Calu3 (cell line): Measurements from ENCODE around the gene PPM1H. TPM values are rescaled to one million over a fixed set of nuclear protein-coding genes. Genes with fewer than 3 reads are reported as not detected.

ENCODE experiments used
- BruUV-seq: library from RNA; stranded (reverse); fragments of 400-500 nt; replicated peaks from 2 replicates; lab custom pipeline; 2021; lab: Mats Ljungman, UMichigan
- CTCF ChIA-PET: fragments of 300-600 bp; sonication (Branson Sonifier 250); formaldehyde crosslinking; loops from one replicate; lab custom pipeline; 2022; ENCODE audit warnings: antibody characterized with exemption; lab: Charles Lee
- DNase-seq: peaks from one replicate; pipeline ENCODE4 v3.0.0; 2022
- H3K27ac Mint-ChIP-seq: one replicate; pipeline ENCODE4 v1.8.0; 2022; ENCODE audit warnings: mixed read lengths; ENCODE audit not compliant: unreplicated experiment
- H3K27me3 Mint-ChIP-seq: one replicate; pipeline ENCODE4 v1.8.0; 2022; ENCODE audit warnings: mixed read lengths; ENCODE audit not compliant: unreplicated experiment
- H3K36me3 Mint-ChIP-seq: one replicate; pipeline ENCODE4 v1.8.0; 2022; ENCODE audit warnings: mild to moderate bottlenecking, moderate library complexity, mixed read lengths; ENCODE audit not compliant: insufficient read depth, unreplicated experiment
- H3K4me1 Mint-ChIP-seq: one replicate; pipeline ENCODE4 v1.8.0; 2022; ENCODE audit warnings: mild to moderate bottlenecking, low read depth, mixed read lengths; ENCODE audit not compliant: unreplicated experiment
- H3K4me3 Mint-ChIP-seq: one replicate; pipeline ENCODE4 v1.8.0; 2022; ENCODE audit warnings: mild to moderate bottlenecking, low read depth, moderate library complexity, mixed read lengths; ENCODE audit not compliant: unreplicated experiment
- H3K9me3 Mint-ChIP-seq: one replicate; pipeline ENCODE4 v1.8.0; 2022; ENCODE audit warnings: low read depth, mixed read lengths; ENCODE audit not compliant: unreplicated experiment
- CTCF ChIP-seq: fragments of 200-600 bp; IDR thresholded peaks from one replicate; pipeline ENCODE4 v1.8.0; 2022; ENCODE audit warnings: antibody characterized with exemption; ENCODE audit not compliant: unreplicated experiment
- intact Hi-C: fragments of 100-400 bp; cut with micrococcal nuclease; formaldehyde crosslinking; loops from one replicate; pipeline ENCODE4 v1.10.0; 2022; ENCODE audit not compliant: unreplicated experiment
- total RNA-seq: library from RNA; stranded (reverse); gene quantifications from 2 replicates; pipeline ENCODE4 v1.2.3, GENCODE V29; 2022

PPM1H gene
- total RNA-seq, 1 experiment from 2014 or later, result 36.7 TPM

GRCh38 chr12:62865065-62865464, 69.9 kb downstream of the PPM1H start:
- CTCF ChIA-PET, result interaction anchor here (0.5 to 2.7 kb wide), 2 partner anchors 17 to 49 kb away, joined by 7 to 10 read pairs; no protein-coding TSS in a partner anchor
- intact Hi-C loops, result no loop called here
- Mint-ChIP-seq H3K36me3 (peaks cover 5% of the 10 kb centered on the region), H3K27ac (peak overlapping the region; percentile 38), H3K27me3 (no peaks in the 10 kb centered on the region), H3K4me1 (peaks cover 76% of the 10 kb centered on the region), H3K9me3 (peaks cover 1% of the 10 kb centered on the region), H3K4me3 (no peak overlapping the region)
- no peak for DNase-seq
- no TSS peak for BruUV-seq
- no peak for TF ChIP-seq CTCF

GRCh38 chr12:62862259-62862881, 72.6 kb downstream of the PPM1H start:
- peaks cover 75% of the 10 kb centered on the region for H3K4me1 Mint-ChIP-seq
- no peak for DNase-seq
- CTCF ChIA-PET, result no interaction called here
- intact Hi-C loops, result no loop called here
- no peak overlapping the region for H3K27ac Mint-ChIP-seq
- peaks cover 5% of the 10 kb centered on the region for H3K36me3 Mint-ChIP-seq
- BruUV-seq, result no TSS peak
- no peaks in the 10 kb centered on the region for H3K9me3 Mint-ChIP-seq
- no peaks in the 10 kb centered on the region for H3K27me3 Mint-ChIP-seq
- H3K4me3 Mint-ChIP-seq, result no peak overlapping the region
- TF ChIP-seq CTCF, result no peak

GRCh38 chr12:62861586-62861985, 73.4 kb downstream of the PPM1H start:
- Mint-ChIP-seq H3K27me3 (no peaks in the 10 kb centered on the region), H3K9me3 (no peaks in the 10 kb centered on the region), H3K36me3 (peaks cover 5% of the 10 kb centered on the region), H3K4me3 (no peak overlapping the region), H3K4me1 (peaks cover 67% of the 10 kb centered on the region), H3K27ac (no peak overlapping the region)
- intact Hi-C loops, result no loop called here
- no peak for TF ChIP-seq CTCF
- DNase-seq, result no peak
- BruUV-seq, result no TSS peak
- CTCF ChIA-PET, result interaction anchor here (1.0 kb wide), 1 partner anchor 15 kb away, joined by 4 read pairs; no protein-coding TSS in a partner anchor

- no peak overlapping the region for H3K27ac Mint-ChIP-seq
- no TSS peak for BruUV-seq
- no peak for TF ChIP-seq CTCF
- intact Hi-C loops, result no loop called here
- CTCF ChIA-PET, result interaction anchor here (1.0 kb wide), 1 partner anchor 14 kb away, joined by 4 read pairs; no protein-coding TSS in a partner anchor
- H3K4me1 Mint-ChIP-seq, result peaks cover 59% of the 10 kb centered on the region
- H3K27me3 Mint-ChIP-seq, result no peaks in the 10 kb centered on the region
- H3K4me3 Mint-ChIP-seq, result no peak overlapping the region
- peaks cover 5% of the 10 kb centered on the region for H3K36me3 Mint-ChIP-seq
- no peak for DNase-seq
- no peaks in the 10 kb centered on the region for H3K9me3 Mint-ChIP-seq
Measured at GRCh38 chr12:62860501-62861411, 74.2 kb downstream of the PPM1H start.
